Progenitor cell of endocrine pancreas (in vitro differentiated cells): ENCODE data around the gene CD28. TPM values are rescaled to one million over a fixed set of nuclear protein-coding genes. Genes with fewer than 3 reads are reported as not detected.

Experiments used
- DNase-seq: peaks from one replicate; pipeline ENCODE4 v3.0.0; 2021; ENCODE audit warnings: low spot score; ENCODE audit not compliant: unreplicated experiment
- H3K27ac Mint-ChIP-seq: 2 replicates; pipeline ENCODE4 v1.8.0; 2021; ENCODE audit warnings: mild to moderate bottlenecking, moderate library complexity, mixed read lengths
- H3K27me3 Mint-ChIP-seq: 2 replicates; pipeline ENCODE4 v1.8.0; 2021; ENCODE audit warnings: mixed read lengths
- H3K36me3 Mint-ChIP-seq: 2 replicates; pipeline ENCODE4 v1.8.0; 2022; ENCODE audit warnings: mixed read lengths; ENCODE audit not compliant: insufficient read depth
- H3K4me1 Mint-ChIP-seq: 2 replicates; pipeline ENCODE4 v1.8.0; 2021; ENCODE audit warnings: low read depth, mixed read lengths
- H3K4me3 Mint-ChIP-seq: 2 replicates; pipeline ENCODE4 v1.8.0; 2021; ENCODE audit warnings: low read depth, mild to moderate bottlenecking, moderate library complexity, mixed read lengths
- H3K9me3 Mint-ChIP-seq: 2 replicates; pipeline ENCODE4 v1.8.0; 2021; ENCODE audit warnings: low read depth, mixed read lengths
- total RNA-seq: library from RNA; stranded (reverse); gene quantifications from 2 replicates; pipeline ENCODE4 v1.2.1, GENCODE V29; 2021
- TF ChIP-seq, protein P1 (sequence below): fragments of 200-600 bp; sonication (generic); IDR thresholded peaks from one replicate; pipeline ENCODE4 v1.5.0; 2021; ENCODE audit warnings: antibody characterized with exemption, mild to moderate bottlenecking; ENCODE audit not compliant: unreplicated experiment

The CD28 gene
- total RNA-seq, 1 donor from 2014 or later, result not detected

DNA sequence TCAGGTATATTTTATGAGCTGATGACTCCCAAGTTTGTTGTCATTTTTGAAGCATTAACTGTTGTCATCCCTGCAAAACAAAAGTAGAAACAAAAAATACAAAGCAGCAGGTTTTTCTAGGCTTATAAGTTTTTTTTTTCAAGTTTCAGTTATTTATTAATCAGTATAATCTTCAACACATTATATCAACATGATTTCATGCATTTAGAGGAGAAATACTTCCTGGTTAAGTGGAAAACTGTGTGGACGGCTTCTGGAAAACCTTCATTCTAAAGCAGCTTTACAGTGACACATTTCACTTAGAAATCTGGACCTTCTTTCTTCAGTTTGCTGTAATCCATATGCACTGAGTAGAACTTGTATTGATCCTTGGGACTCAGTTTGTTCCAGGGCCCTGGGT lies 34.6 kb upstream of the CD28 start:
- H3K9me3 Mint-ChIP-seq, result peaks cover 3% of the 10 kb centered on the region
- DNase-seq, result no peak
- TF ChIP-seq, protein P1, sequence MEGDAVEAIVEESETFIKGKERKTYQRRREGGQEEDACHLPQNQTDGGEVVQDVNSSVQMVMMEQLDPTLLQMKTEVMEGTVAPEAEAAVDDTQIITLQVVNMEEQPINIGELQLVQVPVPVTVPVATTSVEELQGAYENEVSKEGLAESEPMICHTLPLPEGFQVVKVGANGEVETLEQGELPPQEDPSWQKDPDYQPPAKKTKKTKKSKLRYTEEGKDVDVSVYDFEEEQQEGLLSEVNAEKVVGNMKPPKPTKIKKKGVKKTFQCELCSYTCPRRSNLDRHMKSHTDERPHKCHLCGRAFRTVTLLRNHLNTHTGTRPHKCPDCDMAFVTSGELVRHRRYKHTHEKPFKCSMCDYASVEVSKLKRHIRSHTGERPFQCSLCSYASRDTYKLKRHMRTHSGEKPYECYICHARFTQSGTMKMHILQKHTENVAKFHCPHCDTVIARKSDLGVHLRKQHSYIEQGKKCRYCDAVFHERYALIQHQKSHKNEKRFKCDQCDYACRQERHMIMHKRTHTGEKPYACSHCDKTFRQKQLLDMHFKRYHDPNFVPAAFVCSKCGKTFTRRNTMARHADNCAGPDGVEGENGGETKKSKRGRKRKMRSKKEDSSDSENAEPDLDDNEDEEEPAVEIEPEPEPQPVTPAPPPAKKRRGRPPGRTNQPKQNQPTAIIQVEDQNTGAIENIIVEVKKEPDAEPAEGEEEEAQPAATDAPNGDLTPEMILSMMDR, result no peak
- no peaks in the 10 kb centered on the region for H3K27me3 Mint-ChIP-seq
- H3K36me3 Mint-ChIP-seq, result no peaks in the 10 kb centered on the region
- H3K4me1 Mint-ChIP-seq, result peaks cover 10% of the 10 kb centered on the region
- H3K4me3 Mint-ChIP-seq, result no peak overlapping the region
- no peak overlapping the region for H3K27ac Mint-ChIP-seq

DNA sequence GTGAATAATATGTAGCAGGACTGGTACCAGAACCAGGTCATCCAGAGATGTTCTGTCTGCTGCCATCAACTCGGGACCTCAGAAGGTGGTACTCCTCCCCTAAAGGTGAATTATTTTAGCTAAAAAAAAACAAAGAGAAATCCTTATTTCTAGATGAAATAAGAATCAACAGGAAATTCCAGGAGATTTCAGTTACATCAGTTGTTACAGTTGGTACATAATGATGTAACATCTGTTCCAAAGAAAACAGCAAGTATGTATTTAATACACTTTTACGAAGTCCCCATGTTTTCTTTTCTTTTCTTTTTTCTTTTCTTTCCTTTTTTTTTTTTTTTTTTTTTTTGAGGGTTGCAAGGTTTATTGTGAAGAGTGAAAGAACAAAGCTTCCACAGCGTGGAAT lies 33.6 kb upstream of the CD28 start:
- TF ChIP-seq, protein P1, result no peak
- DNase-seq, result no peak
- Mint-ChIP-seq H3K27ac (no peak overlapping the region), H3K4me1 (peaks cover 10% of the 10 kb centered on the region), H3K27me3 (no peaks in the 10 kb centered on the region), H3K4me3 (no peak overlapping the region), H3K36me3 (no peaks in the 10 kb centered on the region), H3K9me3 (peaks cover 3% of the 10 kb centered on the region)

DNA sequence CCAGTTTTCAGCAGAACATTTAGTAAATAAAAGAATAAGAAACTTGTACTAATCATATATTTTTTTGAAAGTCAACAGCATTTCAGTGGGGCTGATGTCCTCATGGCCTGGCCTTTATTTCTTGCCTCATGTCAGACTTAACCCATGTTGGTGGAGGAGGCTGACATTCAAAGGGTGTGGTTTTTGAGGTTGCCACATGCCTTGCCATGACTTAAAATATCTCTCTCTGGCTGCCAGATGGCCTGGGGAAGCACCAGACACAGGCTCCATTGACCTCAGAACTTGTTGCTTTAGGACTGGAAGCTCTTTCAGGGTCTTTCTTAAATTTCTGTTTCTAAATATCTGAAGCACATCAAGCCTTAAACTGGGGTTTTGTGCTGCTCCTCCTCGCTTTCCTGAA lies 32.5 kb upstream of the CD28 start:
- Mint-ChIP-seq H3K4me1 (peaks cover 4% of the 10 kb centered on the region), H3K9me3 (peaks cover 3% of the 10 kb centered on the region), H3K4me3 (no peak overlapping the region), H3K27me3 (no peaks in the 10 kb centered on the region), H3K36me3 (no peaks in the 10 kb centered on the region), H3K27ac (no peak overlapping the region)
- no peak for DNase-seq
- TF ChIP-seq, protein P1, result no peak

DNA sequence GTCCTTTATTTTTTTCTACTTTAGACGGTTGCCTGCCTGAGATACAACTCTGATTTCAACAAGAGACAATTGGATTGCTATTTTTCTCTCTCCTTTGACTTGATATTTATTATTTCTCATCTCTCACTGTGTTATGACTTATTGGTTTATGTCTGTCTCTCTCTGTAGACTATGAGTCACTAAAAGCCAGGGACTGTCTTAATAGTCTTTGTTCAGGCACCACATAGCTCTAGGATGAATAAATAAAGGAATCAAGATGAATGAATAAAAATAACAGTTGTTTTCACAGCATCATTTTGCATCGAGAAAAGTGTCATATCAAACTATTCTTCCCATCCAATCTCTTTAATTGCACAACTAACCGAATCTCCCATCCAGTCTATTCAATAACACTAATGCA lies 31.4 kb upstream of the CD28 start:
- Mint-ChIP-seq H3K4me3 (no peak overlapping the region), H3K4me1 (no peaks in the 10 kb centered on the region), H3K9me3 (peaks cover 3% of the 10 kb centered on the region), H3K27me3 (no peaks in the 10 kb centered on the region), H3K27ac (no peak overlapping the region), H3K36me3 (no peaks in the 10 kb centered on the region)
- no peak for DNase-seq
- TF ChIP-seq, protein P1, result no peak

DNA sequence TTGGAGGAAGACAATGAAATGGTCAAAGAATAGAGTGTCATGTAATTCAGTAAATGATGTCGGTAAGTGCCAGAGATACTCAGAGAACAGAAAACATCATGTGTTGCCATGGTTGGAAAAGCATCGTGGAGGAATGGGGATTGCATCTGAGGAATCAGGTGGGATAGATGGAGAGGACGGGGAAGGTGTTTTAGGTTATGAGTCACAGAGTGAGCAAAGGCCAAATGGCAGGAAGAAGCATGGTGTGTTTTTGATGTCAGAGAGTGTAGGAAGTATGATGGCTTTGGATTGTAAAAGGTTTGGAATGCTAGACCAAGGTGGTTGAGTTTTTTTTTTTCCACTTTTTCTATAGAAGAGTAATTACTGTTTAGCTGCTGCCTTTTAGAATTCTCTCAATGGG lies 27.5 kb upstream of the CD28 start:
- TF ChIP-seq, protein P1, result no peak
- no peaks in the 10 kb centered on the region for H3K36me3 Mint-ChIP-seq
- H3K4me1 Mint-ChIP-seq, result peaks cover 4% of the 10 kb centered on the region
- H3K27me3 Mint-ChIP-seq, result no peaks in the 10 kb centered on the region
- H3K9me3 Mint-ChIP-seq, result no peaks in the 10 kb centered on the region
- no peak overlapping the region for H3K27ac Mint-ChIP-seq
- H3K4me3 Mint-ChIP-seq, result no peak overlapping the region
- DNase-seq, result no peak

DNA sequence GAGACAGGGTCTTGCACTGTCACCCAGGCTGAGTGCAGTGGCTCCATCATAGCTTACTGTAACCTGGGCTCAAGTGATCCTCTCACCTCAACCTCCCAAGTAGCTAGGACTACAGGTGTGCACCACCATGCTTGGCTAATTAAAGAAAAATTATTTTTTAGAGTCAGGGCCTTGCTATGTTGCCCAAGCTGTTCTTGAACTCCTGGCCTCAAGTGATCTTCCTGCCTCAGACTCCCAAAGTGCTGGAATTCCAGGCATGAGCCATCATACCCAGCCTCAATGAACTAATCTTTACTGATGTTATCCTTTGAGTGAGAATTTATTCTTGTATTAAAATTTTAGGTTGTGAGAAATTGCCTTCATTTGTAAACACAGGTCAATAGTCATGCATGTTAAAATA lies 27.0 kb upstream of the CD28 start:
- no peaks in the 10 kb centered on the region for H3K9me3 Mint-ChIP-seq
- DNase-seq, result no peak

More for the DNA sequence above, 27.0 kb upstream of the CD28 start:
- Mint-ChIP-seq H3K4me3 (no peak overlapping the region), H3K27ac (no peak overlapping the region), H3K4me1 (peaks cover 6% of the 10 kb centered on the region), H3K27me3 (no peaks in the 10 kb centered on the region), H3K36me3 (no peaks in the 10 kb centered on the region)
- TF ChIP-seq, protein P1, result no peak
